ENCODE results near the gene TUT7. TPM values are rescaled to one million over a fixed set of nuclear protein-coding genes. Genes with fewer than 3 reads are reported as not detected.

Gene TUT7, protein sequence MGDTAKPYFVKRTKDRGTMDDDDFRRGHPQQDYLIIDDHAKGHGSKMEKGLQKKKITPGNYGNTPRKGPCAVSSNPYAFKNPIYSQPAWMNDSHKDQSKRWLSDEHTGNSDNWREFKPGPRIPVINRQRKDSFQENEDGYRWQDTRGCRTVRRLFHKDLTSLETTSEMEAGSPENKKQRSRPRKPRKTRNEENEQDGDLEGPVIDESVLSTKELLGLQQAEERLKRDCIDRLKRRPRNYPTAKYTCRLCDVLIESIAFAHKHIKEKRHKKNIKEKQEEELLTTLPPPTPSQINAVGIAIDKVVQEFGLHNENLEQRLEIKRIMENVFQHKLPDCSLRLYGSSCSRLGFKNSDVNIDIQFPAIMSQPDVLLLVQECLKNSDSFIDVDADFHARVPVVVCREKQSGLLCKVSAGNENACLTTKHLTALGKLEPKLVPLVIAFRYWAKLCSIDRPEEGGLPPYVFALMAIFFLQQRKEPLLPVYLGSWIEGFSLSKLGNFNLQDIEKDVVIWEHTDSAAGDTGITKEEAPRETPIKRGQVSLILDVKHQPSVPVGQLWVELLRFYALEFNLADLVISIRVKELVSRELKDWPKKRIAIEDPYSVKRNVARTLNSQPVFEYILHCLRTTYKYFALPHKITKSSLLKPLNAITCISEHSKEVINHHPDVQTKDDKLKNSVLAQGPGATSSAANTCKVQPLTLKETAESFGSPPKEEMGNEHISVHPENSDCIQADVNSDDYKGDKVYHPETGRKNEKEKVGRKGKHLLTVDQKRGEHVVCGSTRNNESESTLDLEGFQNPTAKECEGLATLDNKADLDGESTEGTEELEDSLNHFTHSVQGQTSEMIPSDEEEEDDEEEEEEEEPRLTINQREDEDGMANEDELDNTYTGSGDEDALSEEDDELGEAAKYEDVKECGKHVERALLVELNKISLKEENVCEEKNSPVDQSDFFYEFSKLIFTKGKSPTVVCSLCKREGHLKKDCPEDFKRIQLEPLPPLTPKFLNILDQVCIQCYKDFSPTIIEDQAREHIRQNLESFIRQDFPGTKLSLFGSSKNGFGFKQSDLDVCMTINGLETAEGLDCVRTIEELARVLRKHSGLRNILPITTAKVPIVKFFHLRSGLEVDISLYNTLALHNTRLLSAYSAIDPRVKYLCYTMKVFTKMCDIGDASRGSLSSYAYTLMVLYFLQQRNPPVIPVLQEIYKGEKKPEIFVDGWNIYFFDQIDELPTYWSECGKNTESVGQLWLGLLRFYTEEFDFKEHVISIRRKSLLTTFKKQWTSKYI (N-terminal part only)
- total RNA-seq, result 10 to 100 TPM; 30.7 to 47.7 TPM
- 10 to 100 TPM; 15.5 to 21.7 TPM for polyA plus RNA-seq
- long read RNA-seq, donor 1, partial matches to known transcripts, result 5 of 5 reads
- long read RNA-seq, donor 1, other reads (novel, unspliced or antisense), result 0 of 5 reads
- long read RNA-seq, donor 2, result 0 reads
- long read RNA-seq, donor 3, result 0 reads
- long read RNA-seq, donor 4, partial matches to known transcripts, result 5 of 5 reads
- long read RNA-seq, donor 4, other reads (novel, unspliced or antisense), result 0 of 5 reads
- long read RNA-seq, donor 5, result 0 reads

DNA sequence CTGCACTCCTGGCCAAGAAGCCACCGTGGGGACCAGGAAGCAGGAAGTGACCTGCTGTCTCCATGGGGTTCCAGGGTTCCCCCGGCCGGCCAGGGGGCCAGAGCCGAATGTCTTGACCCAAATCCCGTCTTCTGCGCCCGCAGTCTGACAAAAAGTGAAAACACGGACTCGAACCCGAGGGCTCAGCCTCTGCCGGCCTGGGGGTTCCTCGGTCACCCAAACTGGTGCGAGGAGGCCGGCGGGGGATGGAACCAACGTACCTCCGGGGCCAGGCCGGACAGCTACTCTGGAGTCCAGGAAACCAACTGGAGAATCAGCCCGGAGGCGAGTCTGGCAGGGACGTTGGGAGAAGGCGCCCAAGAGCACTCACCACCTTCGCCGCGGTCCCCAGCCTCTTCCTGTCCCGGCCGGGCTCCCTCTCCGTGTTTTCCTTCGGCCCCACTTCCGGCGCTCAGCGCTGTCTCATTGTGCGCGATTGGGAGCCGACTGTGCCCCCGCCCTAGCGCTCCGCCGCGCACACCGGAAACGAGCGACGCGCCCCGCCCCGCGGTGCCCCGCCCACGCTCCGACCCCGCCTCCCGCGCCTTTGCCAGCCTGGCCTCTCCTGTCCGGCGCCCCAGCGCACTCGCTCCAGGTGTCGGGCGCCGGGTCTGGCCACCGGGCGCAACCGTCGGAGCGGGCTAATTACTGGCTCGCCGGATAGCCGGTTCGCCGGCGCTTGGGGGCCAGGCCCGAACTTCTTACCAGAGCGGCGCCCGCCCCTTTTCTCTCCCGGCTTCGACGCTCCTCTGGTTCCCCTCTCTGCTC lies at the start of gene TUT7:
TUT7 (minus strand) TSS at position 400 of the 807 bp plus-strand sequence. CDS start 1,211 bp downstream, outside the sequence.
- no peaks in the 10 kb centered on the region for H3K27me3 ChIP-seq (ENCODE audit: control insufficient read depth in 3 of 3, insufficient read depth in 3 of 3, low read length in 2 of 3)
- H3K27ac ChIP-seq (ENCODE audit: low read depth in 1 of 2, low read length in 1 of 2), result peak within 1 kb of the TSS; percentile 94 to 97
- H3K4me3 ChIP-seq, result peak within 1 kb of the TSS; percentile 95
- H3K9ac ChIP-seq (ENCODE audit: insufficient read depth in 1 of 2, low read length in 2 of 2), result peak within 1 kb of the TSS; percentile 52 to 97
- TF ChIP-seq, protein P1, sequence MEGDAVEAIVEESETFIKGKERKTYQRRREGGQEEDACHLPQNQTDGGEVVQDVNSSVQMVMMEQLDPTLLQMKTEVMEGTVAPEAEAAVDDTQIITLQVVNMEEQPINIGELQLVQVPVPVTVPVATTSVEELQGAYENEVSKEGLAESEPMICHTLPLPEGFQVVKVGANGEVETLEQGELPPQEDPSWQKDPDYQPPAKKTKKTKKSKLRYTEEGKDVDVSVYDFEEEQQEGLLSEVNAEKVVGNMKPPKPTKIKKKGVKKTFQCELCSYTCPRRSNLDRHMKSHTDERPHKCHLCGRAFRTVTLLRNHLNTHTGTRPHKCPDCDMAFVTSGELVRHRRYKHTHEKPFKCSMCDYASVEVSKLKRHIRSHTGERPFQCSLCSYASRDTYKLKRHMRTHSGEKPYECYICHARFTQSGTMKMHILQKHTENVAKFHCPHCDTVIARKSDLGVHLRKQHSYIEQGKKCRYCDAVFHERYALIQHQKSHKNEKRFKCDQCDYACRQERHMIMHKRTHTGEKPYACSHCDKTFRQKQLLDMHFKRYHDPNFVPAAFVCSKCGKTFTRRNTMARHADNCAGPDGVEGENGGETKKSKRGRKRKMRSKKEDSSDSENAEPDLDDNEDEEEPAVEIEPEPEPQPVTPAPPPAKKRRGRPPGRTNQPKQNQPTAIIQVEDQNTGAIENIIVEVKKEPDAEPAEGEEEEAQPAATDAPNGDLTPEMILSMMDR (IDR thresholded peaks at IDR 0.05; ENCODE audit: control extremely low read depth, extremely low read depth), result no peak
- H3K36me3 ChIP-seq (ENCODE audit: control insufficient read depth in 4 of 4, insufficient read depth in 4 of 4, low read length in 4 of 4), result peaks cover 0 to 14% (median 6%) of the 10 kb centered on the region in 4 donors
- WGBS, 2 donors, result 0% methylated on average over 68 to 79 of the region's 79 CpGs
- H3K4me1 ChIP-seq (ENCODE audit: control insufficient read depth in 5 of 5, insufficient read depth in 5 of 5, low read length in 5 of 5), result peaks cover 6 to 21% (median 10%) of the 10 kb centered on the region in 5 donors
- no peaks in the 10 kb centered on the region for H3K9me3 ChIP-seq (ENCODE audit: control insufficient read depth in 4 of 4, insufficient read depth in 3 of 4, low read length in 3 of 4)
- peak; percentile 97 to 98 (median 98) for DNase-seq
- peak; percentile 100 for ATAC-seq (ENCODE audit: insufficient read depth, low FRiP score)

DNA sequence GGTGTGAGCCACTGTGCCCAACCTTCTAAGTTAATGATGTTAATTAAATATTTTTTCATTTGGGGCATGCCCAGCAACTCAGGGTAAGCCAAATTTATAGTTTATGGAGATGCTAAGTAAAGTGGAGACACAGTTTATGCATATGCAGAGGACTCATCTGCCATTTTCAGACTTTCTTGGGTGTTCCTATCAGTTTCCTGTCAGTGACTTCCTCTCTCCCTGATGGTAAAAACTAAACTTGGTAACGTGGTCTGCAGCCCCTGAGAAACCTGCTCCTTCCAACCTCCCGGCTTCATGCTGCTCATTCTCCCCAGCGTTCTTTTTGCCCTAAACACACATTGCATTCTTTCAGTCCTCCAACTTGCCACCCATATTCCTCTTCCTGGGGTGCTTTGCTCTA lies 48.4 kb upstream of the TUT7 start:
- DNase-seq, result no peak
- H3K27me3 ChIP-seq (ENCODE audit: control insufficient read depth in 3 of 3, insufficient read depth in 3 of 3, low read length in 2 of 3), result no peaks in the 10 kb centered on the region

More for the DNA sequence above, 48.4 kb upstream of the TUT7 start:
- H3K4me1 ChIP-seq (ENCODE audit: control insufficient read depth in 5 of 5, insufficient read depth in 5 of 5, low read length in 5 of 5), result peaks cover 0 to 20% (median 3%) of the 10 kb centered on the region in 5 donors
- no peak overlapping the region for H3K27ac ChIP-seq (ENCODE audit: low read depth in 1 of 2, low read length in 1 of 2)
- TF ChIP-seq, protein P1 (IDR thresholded peaks at IDR 0.05; ENCODE audit: control extremely low read depth, extremely low read depth), result no peak
- no peak for ATAC-seq (ENCODE audit: insufficient read depth, low FRiP score)
- H3K9ac ChIP-seq (ENCODE audit: insufficient read depth in 1 of 2, low read length in 2 of 2), result no peak overlapping the region
- no peaks in the 10 kb centered on the region for H3K36me3 ChIP-seq (ENCODE audit: control insufficient read depth in 4 of 4, insufficient read depth in 4 of 4, low read length in 4 of 4)
- H3K4me3 ChIP-seq, result no peak overlapping the region
- 23 to 57% methylated on average over 3 of the region's 3 CpGs for WGBS, 2 donors
- H3K9me3 ChIP-seq (ENCODE audit: control insufficient read depth in 4 of 4, insufficient read depth in 3 of 4, low read length in 3 of 4), result no peaks in the 10 kb centered on the region

Data from lung (tissue), 16 donors.